ENCODE data around the gene ANKMY1.

- TF ChIP-seq CTCF (IDR thresholded peaks at IDR 0.05; ENCODE audit: low read depth, low read length) (no peak), MYC (IDR thresholded peaks at IDR 0.05; ENCODE audit: low read depth, low read length) (no peak), POLR2A (IDR thresholded peaks at IDR 0.05; ENCODE audit: extremely low read depth, insufficient read length) (no peak)
- TF ChIP-seq, protein P1, sequence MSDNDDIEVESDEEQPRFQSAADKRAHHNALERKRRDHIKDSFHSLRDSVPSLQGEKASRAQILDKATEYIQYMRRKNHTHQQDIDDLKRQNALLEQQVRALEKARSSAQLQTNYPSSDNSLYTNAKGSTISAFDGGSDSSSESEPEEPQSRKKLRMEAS (IDR thresholded peaks at IDR 0.05; ENCODE audit: low read depth, low read length): no peak
Measured at GRCh38 chr2:240526521-240526920, 31.3 kb downstream of the ANKMY1 start.

Data from NB4 (cell line).